Endothelial cell of umbilical vein (primary cell): ENCODE data around the gene NELFB.

ENCODE experiments used
- MYC ChIP-seq: IDR thresholded peaks from one replicate; pipeline ENCODE4 v1.6.1; 2011; ENCODE audit warnings: mild to moderate bottlenecking, low read depth, low read length
- POLR2A ChIP-seq: IDR thresholded peaks from 2 replicates; pipeline ENCODE4 v1.6.1; 2012; ENCODE audit warnings: low read depth, mild to moderate bottlenecking, control low read depth, low read length
- TF ChIP-seq, protein P1 (sequence below), 2 donors: IDR thresholded peaks; 1 replicate in 1 of 2; 2 replicates in 1 of 2; pipeline ENCODE4 v1.5.1; 2011; ENCODE audit warnings: low read length in 2 of 2, mild to moderate bottlenecking in 2 of 2, moderate library complexity in 2 of 2, control low read depth in 1 of 2, inconsistent platforms in 1 of 2, low read depth in 1 of 2; ENCODE audit not compliant: insufficient read depth in 1 of 2; ENCODE audit errors: extremely low read depth in 1 of 2

DNA sequence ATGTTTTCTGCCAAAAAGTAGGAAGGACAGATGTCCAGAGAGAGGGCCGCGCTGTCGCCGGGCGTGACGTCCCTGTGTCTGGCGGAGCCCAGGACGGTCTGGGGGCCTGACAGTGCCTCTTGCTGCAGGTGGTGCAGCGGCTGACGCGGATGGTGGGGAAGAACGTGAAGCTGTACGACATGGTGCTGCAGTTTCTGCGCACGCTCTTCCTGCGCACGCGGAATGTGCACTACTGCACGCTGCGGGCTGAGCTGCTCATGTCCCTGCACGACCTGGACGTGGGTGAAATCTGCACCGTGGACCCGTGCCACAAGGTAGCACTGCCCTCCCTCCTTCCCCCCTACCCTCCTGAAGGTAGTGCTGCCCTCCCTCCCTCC lies 7.8 kb downstream of the NELFB start:
- TF ChIP-seq, protein P1, sequence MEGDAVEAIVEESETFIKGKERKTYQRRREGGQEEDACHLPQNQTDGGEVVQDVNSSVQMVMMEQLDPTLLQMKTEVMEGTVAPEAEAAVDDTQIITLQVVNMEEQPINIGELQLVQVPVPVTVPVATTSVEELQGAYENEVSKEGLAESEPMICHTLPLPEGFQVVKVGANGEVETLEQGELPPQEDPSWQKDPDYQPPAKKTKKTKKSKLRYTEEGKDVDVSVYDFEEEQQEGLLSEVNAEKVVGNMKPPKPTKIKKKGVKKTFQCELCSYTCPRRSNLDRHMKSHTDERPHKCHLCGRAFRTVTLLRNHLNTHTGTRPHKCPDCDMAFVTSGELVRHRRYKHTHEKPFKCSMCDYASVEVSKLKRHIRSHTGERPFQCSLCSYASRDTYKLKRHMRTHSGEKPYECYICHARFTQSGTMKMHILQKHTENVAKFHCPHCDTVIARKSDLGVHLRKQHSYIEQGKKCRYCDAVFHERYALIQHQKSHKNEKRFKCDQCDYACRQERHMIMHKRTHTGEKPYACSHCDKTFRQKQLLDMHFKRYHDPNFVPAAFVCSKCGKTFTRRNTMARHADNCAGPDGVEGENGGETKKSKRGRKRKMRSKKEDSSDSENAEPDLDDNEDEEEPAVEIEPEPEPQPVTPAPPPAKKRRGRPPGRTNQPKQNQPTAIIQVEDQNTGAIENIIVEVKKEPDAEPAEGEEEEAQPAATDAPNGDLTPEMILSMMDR (IDR thresholded peaks at IDR 0.05; ENCODE audit: extremely low read depth in 1 of 2, insufficient read depth in 1 of 2, low read depth in 1 of 2, low read length in 2 of 2) = no peak
- TF ChIP-seq MYC = no peak
- no peak for TF ChIP-seq POLR2A
